Colonic mucosa (tissue), 4 donors: ENCODE data around the gene PKD1. TPM values are rescaled to one million over a fixed set of nuclear protein-coding genes. Genes with fewer than 3 reads are reported as not detected.

Source experiments
- DNase-seq: peaks from one replicate; pipeline ENCODE4 v3.0.0-alpha.2; 2020
- H3K27ac ChIP-seq: fragments of 200-600 bp; one replicate; pipeline ENCODE4 v1.8.0; 2021
- H3K27me3 ChIP-seq: fragments of 200-600 bp; one replicate; pipeline ENCODE4 v1.8.0; 2021
- H3K36me3 ChIP-seq: fragments of 200-600 bp; one replicate; pipeline ENCODE4 v1.8.0; 2021
- H3K4me1 ChIP-seq: fragments of 200-600 bp; one replicate; pipeline ENCODE4 v1.8.0; 2021; ENCODE audit warnings: mild to moderate bottlenecking
- H3K4me3 ChIP-seq: fragments of 200-600 bp; one replicate; pipeline ENCODE4 v1.8.0; 2021
- H3K9ac ChIP-seq, 2 donors: one replicate each; pipeline ENCODE4 v1.7.0; 2013; ENCODE audit warnings: control low read depth in 2 of 2, low read depth in 2 of 2, low read length in 2 of 2
- H3K9me3 ChIP-seq: fragments of 200-600 bp; one replicate; pipeline ENCODE4 v1.8.0; 2021
- intact Hi-C: fragments of 100-400 bp; cut with DNase I; formaldehyde crosslinking; loops from one replicate; pipeline ENCODE4 v1.14.1; 2022
- total RNA-seq, 2 donors: library from RNA; stranded (reverse); fragmentation: NEBNext Ultra II Directional in 1 of 2; extraction: Animal tissue kit (Norgen Biotek cat#: 25700) in 1 of 2; gene quantifications; one replicate each; pipeline ENCODE4 v1.2.1, GENCODE V29; 2021
- TF ChIP-seq, protein P1 (sequence below): fragments of 200-600 bp; IDR thresholded peaks from one replicate; pipeline ENCODE4 v1.8.0; 2022; ENCODE audit warnings: antibody characterized with exemption, mild to moderate bottlenecking
- donor health status: healthy.
- donor health status: DM: no; HTN: no; CAD: no.
- donor health status: DM: no; HTN: no; CAD: no.

PKD1 gene
- total RNA-seq, 2 donors from 2014 or later: 48.2 to 83.5 TPM

DNA sequence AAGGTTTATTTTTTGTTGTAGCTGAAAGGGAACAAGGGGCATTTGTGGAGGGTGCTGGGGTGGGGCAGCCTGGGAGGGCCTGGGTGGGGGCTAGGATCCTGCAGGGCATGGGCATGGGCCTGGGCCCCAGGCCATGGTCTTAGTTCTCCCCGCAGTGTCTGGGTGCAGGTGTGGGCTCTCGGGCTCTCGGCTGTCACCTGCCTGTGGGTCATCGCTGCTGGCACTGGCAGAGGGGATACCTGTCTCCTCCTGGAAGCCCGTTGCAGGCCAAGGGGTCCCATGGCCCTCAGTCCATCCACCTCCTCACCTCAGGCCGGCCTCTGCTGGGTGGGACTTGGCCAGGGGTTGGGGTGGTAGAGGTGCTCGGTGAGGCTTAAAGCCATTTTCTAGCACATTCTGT lies 57.6 kb downstream of the PKD1 start:
- DNase-seq: no peak
- TF ChIP-seq, protein P1, sequence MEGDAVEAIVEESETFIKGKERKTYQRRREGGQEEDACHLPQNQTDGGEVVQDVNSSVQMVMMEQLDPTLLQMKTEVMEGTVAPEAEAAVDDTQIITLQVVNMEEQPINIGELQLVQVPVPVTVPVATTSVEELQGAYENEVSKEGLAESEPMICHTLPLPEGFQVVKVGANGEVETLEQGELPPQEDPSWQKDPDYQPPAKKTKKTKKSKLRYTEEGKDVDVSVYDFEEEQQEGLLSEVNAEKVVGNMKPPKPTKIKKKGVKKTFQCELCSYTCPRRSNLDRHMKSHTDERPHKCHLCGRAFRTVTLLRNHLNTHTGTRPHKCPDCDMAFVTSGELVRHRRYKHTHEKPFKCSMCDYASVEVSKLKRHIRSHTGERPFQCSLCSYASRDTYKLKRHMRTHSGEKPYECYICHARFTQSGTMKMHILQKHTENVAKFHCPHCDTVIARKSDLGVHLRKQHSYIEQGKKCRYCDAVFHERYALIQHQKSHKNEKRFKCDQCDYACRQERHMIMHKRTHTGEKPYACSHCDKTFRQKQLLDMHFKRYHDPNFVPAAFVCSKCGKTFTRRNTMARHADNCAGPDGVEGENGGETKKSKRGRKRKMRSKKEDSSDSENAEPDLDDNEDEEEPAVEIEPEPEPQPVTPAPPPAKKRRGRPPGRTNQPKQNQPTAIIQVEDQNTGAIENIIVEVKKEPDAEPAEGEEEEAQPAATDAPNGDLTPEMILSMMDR: no peak
- Histone ChIP-seq H3K9ac (no peak overlapping the region), H3K4me3 (no peak overlapping the region), H3K9me3 (no peaks in the 10 kb centered on the region), H3K36me3 (no peaks in the 10 kb centered on the region), H3K27me3 (no peaks in the 10 kb centered on the region), H3K27ac (no peak overlapping the region), H3K4me1 (no peaks in the 10 kb centered on the region)
- intact Hi-C loops: no loop called here

DNA sequence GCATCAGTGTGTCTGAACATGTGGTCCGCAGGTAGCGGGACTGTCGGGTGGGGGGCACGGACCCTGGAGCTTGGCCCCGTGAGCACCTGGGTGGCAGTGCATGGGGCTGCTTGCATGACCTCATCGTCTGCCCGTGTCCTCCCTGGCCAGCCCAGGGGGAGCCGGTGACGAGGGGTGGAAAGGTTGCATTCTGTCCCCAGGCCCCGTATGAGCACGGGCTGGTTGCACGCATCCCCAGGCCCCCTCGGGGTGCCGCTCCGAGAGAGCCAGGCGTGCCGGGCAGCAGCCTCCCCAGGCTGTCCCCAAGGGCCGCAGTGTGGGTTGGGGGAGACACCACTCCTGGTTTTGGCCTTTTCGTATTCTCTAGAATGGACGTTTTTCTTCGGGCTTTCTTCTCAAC lies 58.0 kb downstream of the PKD1 start:
- no peak for DNase-seq
- no peak overlapping the region for H3K9ac ChIP-seq
- TF ChIP-seq, protein P1: no peak
- no peak overlapping the region for H3K27ac ChIP-seq
- no peaks in the 10 kb centered on the region for H3K27me3 ChIP-seq
- H3K4me3 ChIP-seq: no peak overlapping the region
- H3K9me3 ChIP-seq: no peaks in the 10 kb centered on the region
- intact Hi-C loops: no loop called here
- no peaks in the 10 kb centered on the region for H3K4me1 ChIP-seq
- no peaks in the 10 kb centered on the region for H3K36me3 ChIP-seq

GRCh38 chr16:2077016-2077415 lies 58.7 kb downstream of the PKD1 start:
- no peaks in the 10 kb centered on the region for H3K9me3 ChIP-seq
- TF ChIP-seq, protein P1: no peak
- H3K4me1 ChIP-seq: no peaks in the 10 kb centered on the region
- H3K27ac ChIP-seq: no peak overlapping the region
- intact Hi-C loops: no loop called here
- no peaks in the 10 kb centered on the region for H3K36me3 ChIP-seq
- no peak overlapping the region for H3K4me3 ChIP-seq
- DNase-seq: no peak
- H3K9ac ChIP-seq: no peak overlapping the region
- no peaks in the 10 kb centered on the region for H3K27me3 ChIP-seq

- H3K9me3 ChIP-seq: no peaks in the 10 kb centered on the region
- no peaks in the 10 kb centered on the region for H3K36me3 ChIP-seq
- intact Hi-C loops: no loop called here
- H3K4me1 ChIP-seq: no peaks in the 10 kb centered on the region
- no peak for DNase-seq
- no peak overlapping the region for H3K9ac ChIP-seq
- H3K27ac ChIP-seq: no peak overlapping the region
- H3K27me3 ChIP-seq: no peaks in the 10 kb centered on the region
- H3K4me3 ChIP-seq: no peak overlapping the region
- TF ChIP-seq, protein P1: no peak
These were observed 59.4 kb downstream of the PKD1 start for GRCh38 chr16:2076072-2076865.

DNA sequence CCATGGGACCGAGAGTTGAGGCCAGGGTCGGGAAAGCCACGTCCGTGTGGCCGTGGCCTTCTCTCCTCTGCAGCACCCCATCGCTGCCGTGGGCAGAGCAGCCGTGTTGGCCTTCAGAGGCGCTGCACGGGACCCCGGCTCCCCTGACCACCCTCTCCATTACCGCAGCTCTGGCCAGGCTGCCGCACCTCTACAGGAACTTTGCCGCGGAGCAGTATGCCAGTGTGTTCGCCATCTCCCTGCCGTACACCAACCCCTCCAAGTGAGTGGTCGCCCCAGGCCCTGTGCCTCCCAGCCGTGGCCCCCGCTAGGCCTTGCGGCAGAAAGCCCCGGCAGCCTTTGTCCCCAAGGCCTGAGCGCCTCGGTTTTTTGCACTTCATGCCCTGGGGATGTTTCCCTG lies 60.1 kb downstream of the PKD1 start:
- Histone ChIP-seq H3K9ac (no peak overlapping the region), H3K4me1 (no peaks in the 10 kb centered on the region), H3K9me3 (no peaks in the 10 kb centered on the region), H3K36me3 (no peaks in the 10 kb centered on the region), H3K4me3 (no peak overlapping the region), H3K27ac (no peak overlapping the region), H3K27me3 (no peaks in the 10 kb centered on the region)
- TF ChIP-seq, protein P1: no peak
- intact Hi-C loops: no loop called here
- DNase-seq: no peak
